HG03442 (cell line): ENCODE measurements around the gene RAPGEF6.
"Not testable (repeated sequence)": the region's sequence is repeated elsewhere in the genome, so short reads cannot be mapped to it uniquely, and the experiment has no call there.

Experiments
- ATAC-seq: cut with Tn5 transposase; IDR thresholded peaks from one replicate; pipeline ENCODE4 v1.9.1; 2021; ENCODE audit warnings: mild to moderate bottlenecking, moderate library complexity; ENCODE audit not compliant: unreplicated experiment

Gene RAPGEF6

DNA sequence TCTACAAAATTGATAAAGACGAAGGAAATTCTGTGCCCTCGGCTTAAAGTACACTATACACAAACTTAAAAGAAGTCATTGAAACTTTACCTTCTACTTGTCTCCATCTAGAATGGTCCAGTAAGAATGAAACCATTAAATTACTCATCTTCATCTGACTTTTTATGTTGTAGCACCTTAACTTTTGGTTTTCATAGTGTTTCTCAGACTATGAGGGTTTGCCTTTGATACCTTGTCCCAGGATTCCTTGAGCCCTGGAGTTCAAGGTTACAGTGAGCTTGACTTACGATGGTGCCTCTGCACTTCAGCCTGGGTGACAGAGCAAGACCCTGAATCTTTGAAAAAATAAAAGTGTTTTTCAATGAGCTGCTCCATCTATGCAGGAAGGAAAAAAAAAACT is 239.0 kb downstream of the RAPGEF6 start:
- peak; percentile 87 for ATAC-seq

DNA sequence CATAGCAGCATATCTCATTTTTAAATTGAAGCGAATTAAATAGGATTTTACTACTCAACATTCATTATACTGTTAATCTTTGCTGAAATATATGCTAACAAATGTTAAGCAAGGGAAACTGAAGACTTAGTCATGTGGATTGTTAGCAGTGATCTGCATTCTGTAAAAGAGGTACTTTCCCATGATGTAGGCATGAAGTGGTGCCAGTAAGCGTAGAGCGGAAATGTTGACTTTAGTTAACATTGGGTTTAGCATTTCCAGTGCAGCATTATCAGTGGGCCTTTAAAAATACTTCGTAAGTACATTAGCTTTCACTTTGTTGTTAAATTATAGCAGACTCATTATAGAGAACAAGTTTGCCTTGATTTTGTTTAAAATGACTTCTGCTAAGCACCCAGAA is 240.9 kb downstream of the RAPGEF6 start:
- peak; percentile 66 for ATAC-seq

DNA sequence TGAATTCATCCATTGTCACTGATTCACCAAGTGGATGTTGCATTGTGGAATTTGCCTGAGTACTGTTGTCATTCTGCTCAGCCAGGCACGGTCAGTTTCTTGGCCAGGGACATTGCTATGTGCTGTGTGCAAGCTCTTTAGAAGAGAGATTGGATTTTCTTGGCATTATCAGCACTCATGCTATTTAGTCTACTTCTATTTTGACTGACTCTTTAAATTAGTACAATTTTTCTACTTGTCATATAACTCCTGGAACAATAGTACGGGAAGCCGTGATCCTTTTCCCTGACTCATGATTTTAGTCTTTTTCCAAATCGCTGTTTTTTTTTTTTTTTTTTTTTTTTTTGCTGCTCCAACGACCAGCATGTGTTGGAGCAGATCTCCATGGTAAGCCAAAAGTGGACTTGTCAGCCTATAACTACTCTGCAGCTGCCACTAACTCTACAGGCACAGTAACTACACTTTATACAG is 241.5 kb downstream of the RAPGEF6 start:
- ATAC-seq: no peak

DNA sequence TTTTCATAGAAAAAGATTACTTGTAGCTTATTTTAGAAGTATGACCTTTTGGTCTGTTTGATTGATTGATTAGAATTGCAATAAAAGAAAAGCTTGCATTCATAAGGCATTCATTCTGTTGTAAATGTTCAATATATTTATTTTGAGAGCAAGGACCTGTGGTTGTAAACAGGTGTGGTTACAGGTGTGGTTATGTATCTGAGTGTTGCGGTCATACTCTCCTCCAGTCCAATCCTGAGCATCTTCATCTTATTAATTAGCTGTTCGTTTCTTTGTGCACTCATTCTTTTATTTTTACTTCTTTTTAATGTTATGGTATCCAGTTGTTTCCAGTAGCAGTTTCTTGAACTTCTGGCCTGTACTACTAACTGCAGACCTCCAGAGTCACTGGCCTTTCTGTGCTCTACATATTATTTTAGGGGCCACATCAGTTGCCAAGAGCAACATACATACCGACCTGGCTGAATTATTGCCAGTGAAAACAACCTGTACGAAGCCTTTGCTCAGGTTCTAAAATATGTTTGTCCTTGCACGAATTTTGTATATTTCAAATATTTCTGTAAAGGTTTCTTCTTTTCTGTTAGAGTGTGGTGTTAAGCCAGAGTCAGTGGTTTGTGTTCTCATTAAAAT is 242.4 kb downstream of the RAPGEF6 start:
- no peak for ATAC-seq

DNA sequence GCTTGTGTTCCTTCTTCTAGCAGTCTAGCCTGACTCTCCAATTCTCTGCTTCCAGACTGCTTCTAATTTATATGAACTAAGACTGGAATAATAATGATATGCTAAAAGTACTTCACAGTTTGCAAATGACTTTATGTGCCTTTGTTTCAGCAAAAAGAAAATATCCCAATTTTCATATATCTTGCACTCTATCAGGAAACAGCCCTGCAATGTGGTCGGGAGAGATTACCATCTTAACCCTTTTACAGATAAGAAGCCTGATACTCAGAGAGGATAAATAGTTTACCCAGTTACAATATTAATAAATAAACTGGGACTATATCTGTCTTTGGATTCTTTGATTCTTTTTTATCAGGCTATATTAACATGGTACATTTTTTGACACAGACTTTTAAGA is 245.2 kb downstream of the RAPGEF6 start:
- ATAC-seq: no peak

DNA sequence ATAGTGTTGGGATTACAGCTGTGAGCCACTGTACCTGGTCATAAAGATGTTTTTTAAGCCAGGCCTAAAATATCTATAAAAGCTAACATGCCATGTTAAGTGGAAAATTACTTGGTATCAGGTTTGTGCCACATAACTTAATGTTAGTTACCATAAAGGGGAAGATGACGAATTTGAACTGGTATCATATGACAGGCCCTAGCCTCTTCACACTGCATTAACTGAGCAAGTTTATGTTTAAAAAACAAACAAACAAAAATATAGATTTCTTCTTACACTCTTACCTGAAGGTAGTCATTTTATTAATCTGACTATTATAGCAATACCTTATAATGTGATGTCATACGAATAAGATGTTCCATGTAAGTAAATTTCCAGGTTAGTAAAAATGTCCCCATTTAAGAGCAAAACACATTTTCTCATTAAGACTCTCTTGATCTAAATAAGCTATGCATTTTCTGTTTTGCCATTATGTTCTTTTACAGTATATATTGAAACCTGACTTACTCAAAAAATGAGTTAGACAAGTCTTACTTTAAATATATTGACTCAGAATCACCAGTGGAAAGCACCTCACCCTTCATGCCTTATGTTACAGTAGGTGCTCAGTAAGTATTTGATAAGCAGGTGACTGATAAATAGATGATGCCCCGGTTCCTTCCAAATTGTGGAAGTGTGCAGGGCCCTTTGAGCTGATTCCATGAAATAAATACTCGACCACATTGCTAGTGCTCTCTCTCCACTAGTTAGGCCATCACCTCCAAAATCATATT is 245.7 kb downstream of the RAPGEF6 start:
- peak; percentile 41 for ATAC-seq

DNA sequence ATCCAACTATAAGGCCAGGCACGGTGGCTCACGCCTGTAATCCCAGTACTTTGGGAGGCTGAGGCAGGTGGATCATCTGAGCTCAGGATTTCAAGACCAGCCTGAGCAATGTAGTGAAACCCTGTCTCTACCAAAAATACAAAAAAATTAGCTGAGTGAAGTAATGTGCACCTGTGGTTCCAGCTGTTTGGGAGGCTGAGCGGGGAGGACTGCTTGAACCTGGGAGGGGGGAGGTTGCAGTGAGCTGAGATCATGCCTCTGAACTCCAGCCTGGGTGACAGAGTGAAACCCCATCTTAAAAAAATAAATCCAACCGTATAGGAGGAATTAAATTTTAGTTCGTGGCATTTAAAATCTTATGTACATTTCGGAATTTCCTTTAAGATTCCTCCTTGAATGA is 247.8 kb downstream of the RAPGEF6 start:
- no peak for ATAC-seq

DNA sequence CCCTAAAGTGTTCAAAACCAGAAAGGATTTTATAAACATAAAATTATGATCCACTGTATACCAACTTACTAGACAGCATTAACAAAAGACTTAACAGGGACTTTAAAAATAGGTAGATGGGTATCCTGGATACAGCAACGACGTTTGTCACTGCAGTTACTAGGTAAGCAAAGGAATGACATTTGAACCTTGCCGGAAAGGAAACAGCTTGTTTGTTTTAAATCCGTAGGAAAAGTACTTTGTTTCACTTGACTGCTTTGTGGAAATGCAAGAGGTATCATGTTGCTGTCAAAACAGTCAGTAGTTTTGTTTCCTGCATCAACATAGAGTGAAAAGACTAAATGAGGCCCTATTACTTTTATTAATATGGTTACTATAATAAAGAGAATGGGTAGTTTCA is 248.2 kb downstream of the RAPGEF6 start:
- ATAC-seq: no peak

DNA sequence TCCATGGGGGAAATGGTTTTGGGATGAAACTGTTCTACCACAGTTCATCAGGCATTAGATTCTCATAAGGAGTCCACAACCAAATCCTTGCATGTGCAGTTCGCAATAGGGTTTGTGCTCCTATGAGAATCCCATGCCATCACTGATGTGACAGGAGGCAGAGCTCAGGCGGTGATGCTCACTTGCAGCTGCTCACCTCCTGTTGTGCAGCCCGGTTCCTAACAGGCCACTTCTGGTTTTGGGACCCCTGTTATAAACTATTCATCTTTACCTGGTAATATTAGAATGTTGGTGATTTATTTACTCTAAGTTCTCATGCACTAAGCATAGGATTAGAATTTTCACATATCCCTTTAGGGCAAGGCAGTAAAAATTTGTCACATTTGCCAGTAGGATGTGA is 248.9 kb downstream of the RAPGEF6 start:
- ATAC-seq: no peak

DNA sequence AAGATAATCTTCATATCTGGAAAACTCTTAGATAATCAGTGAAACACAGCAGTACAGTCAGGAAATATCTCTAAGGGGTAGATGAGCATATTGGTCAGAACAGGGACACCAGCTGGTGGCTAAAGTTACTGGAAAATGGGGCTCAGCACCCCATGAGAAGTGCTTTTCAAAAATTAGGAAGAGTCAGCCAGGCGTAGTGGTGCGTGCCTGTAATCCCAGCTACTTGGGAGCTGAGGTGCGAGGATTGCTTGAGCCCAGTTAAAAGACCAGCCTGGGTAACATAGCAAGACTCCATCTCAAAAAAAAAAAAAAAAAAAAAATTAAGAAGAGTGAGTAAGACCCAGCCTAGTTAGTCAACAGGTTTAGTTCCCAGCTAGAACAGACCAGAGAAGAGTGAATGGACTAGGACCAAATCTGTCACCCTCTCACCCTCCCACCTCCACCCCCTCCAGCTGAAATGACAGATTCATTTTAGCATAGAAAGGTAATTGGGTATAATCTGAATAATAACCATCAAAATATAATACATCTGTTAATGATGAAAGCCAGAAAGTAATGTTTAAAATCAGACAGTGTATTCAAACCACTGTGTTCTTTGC is 250.3 kb downstream of the RAPGEF6 start:
- no peak for ATAC-seq

DNA sequence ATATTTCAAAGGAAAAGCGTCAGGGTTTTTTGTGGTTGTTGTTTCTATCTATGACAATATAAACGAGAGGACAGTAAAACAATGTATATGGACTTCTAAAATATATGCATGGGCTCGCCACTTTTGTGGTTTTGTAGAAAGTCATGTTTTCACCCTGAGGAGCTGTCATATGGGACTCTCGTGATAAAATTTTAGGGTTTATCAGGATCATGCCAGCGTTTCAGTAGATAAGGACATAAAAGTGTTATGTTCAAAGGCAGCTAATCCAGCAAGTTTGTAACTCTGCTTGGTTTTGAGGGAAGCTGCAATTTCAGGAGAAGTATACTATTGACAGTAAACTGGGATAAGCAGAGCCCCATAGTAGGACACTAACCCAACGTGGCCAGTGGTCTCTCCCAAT is 250.9 kb downstream of the RAPGEF6 start:
- ATAC-seq: no peak

DNA sequence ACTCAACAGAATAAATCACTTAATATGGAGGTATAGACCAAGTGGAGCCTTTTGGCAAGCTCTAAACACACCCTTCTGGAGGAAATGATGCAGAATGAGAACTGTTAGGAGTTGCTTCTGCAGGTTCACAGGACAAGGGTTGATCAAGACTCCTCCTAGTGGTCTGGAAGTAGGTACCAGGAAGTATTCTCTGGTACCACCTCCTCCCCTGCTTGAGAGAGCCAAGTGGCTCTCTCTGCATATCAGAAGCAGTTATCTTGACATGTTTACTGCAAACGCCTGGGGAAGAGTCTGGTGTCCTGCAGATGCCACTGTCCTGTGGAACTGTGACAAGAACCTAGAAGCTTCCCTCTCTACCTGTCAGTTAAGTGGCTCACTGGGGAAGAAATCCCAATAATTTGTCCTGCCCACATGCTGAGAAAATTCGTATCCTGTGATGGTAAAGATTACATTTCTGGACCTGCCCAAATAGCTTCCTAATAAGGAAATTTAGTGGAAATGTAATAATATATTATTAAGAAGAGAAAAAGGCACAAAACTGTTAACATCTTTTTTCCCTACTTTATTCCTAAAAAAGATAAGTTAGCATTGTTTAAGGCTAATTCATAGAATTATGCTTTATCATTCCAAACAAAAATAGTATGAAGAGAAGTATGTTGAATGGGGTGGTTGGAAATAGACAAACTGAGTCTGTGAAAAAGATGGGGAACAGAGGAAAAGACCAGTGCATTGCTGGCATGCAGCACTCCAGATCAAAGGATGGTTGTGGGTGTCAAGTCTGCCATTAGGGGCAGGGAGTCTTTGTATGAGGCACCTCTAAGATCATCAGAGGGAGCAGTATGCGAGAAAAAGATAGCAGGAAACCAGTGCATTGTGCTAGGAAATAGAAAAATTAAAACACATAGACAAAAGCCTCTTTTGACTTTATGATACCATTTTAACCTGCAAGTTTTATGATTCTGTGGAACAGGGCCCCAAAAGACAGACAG is 252.3 kb downstream of the RAPGEF6 start:
- ATAC-seq: peak; percentile 62

DNA sequence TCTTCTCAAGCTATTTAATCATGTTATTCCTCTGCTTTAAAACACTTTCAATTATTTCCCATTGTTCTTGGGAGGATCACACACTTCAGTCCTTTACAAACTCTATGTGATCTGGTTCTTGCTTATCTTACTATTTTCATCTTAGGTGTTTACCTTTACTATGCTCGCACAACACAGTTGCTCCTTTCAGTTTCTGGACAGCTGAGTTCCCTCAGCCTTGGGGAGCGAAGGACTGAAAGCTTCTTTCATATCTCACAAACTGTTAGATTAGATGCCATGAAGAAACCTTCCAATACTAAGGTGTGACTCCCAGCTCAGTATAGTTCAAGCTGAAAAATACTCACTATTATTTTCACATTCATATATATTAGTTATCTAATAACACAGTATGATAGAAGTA is 253.3 kb downstream of the RAPGEF6 start:
- peak; percentile 47 for ATAC-seq

DNA sequence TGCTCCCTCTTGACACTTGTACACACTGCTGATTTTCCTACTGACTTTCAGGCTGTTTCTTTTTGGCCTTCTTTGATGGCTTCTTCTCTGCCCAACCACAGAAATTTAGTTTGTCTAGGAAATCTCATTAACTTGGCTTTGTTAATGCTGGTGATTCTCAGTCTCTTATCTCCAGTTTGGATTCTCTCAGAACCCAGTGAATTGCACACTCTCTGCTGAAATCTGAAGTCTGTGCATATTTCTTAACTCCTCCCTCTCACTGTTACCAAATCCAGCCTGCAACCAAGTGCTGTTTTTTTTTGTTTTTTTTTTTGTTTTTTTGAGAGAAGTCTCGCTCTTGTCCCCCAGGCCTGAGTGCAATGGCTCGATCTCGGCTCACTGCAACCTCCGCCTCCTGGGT is 254.0 kb downstream of the RAPGEF6 start:
- no peak for ATAC-seq

DNA sequence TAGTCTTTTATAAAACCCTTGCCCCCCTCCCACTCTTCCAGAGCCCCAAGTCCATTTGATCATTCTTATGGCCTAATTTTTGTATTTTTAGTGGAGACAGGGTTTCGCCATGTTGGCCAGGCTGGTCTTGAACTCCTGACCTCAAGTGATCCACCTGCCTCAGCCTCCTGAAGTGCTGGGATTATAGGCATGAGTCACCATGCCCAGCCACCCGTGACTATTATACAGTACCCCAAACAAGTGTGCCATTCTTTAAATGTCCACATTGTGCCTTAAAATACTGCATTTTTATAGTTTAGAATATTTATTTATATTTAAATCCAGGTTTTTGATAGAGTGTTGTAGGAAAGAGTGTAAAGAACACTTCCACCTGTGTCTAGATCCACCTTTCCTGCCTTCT is 254.8 kb downstream of the RAPGEF6 start:
- ATAC-seq: not testable (repeated sequence)

DNA sequence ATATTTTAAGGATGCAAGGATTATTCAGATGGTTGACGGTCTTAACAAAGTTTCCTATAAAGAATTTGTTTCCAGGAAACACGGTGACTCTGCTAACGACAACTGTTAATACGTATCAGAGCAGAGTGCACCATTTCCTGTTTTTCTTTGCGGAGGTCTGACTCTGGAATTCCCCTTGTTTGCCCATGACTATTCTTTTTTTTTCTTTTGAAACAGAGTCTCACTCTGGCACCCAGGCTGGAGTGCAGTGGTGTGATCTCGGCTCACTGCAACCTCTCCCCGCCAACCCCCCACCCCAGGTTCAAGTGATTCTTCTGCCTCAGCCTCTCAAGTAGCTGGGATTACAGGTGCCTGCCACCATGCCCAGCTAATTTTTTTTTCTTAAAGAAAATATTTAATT is 255.3 kb downstream of the RAPGEF6 start:
- ATAC-seq: peak; percentile 36

DNA sequence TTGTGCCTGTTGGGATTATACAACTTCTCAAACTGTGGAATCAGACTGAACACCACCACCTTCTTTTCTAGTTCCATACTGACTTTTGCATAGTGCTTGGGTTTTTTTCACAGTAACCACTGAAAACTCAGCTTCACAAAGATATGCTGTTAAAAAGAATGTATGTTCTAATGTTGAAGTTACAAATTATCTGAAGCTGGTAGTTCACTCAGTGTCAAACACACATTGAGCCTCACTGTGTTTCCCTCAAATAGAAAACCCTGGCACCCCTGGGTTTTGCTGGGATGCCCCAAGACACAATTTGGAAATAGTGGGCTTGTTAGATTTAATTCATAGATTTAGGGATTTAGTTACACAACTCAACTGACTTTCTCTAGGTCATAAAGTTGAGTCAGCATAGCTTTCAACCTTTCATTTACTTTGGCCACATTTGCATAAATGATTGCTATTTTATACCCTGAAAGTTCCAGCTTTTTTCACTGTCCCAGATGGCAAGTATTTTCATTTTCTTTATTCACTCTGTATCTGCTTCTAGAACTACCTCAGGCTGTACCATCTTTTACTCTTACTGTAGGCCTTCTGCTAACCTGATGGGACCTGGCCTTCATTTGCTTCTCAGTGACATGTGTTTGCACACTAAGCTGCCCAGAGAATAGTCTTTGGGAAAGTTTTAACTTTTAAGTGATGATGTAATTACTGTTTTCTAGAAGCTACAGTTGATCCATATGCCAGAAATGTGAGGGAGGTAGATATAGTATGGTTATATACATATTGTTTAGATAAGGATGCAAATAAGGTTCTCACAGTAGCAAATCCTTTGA is 256.1 kb downstream of the RAPGEF6 start:
- no peak for ATAC-seq

DNA sequence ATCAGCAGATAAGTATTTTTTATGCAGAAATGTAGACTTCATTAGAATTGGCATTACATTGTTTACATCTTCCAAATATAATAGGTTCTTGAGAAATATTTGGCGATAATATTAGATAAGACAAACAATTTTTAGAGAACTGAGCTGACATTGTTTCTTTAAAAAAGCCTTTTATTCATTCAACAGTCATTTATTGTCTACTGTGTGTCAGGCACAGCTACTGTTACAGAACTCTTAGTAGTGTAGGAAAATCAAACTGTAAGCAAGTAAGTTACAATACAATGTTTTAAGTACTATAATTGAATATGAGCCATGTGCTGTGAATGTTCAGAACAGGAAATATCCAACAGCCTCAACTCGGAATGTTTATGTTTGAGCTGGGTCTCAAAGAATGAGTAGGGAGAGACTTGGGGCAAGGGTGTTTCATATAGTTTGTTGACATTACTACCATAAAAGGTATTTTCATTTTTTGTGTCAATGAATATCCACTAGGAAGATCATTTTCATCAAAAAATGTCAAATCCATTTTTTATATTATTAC is 257.2 kb downstream of the RAPGEF6 start:
- no peak for ATAC-seq

DNA sequence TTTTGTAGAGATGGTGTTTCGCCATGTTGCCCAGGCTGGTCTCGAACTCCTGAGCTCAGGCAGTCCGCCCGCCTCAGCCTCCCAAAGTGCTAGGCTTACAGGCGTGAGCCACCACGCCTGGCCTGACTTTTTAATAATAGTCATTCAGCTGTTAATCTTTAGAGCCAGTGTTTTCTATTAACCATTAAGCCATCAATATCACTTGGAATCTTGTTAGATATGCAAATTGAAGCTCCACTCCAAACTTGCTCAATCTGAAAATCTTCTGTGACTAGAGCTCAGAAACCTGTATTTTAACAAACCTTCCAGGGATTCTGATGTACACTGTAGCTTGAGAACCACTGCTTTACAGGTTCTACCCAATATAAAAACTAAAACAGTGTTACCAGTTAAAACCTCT is 257.7 kb downstream of the RAPGEF6 start:
- ATAC-seq: no peak

DNA sequence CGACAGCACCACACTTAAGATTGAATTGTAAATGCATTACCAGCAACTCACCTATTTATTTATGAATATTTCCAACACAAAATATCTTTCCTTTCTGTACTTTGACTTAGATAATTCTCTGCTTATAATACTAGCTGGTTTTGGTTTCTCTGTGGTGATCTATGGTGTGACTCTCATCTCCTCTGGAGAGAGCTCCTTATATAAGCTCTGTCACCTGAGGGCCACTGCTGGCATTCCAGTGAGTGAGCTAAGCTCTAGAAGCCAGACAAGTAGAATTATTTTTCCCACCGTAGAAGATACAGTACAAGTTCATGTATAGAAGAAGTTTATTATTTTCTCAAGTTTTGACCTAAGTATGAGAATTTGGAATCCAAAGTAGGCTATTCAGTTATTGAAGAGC is 259.7 kb downstream of the RAPGEF6 start:
- ATAC-seq: peak; percentile 41
